Activated T-cell treated with anti-CD3 and anti-CD28 coated beads for 1 hour (primary cell): ENCODE results near the gene CR1.
"Not testable (repeated sequence)": the region's sequence is repeated elsewhere in the genome, so short reads cannot be mapped to it uniquely, and the experiment has no call there.

ENCODE experiments used
- DNase-seq: peaks from one replicate; pipeline ENCODE4 v3.0.0-alpha.2; 2020; ENCODE audit warnings: low read depth

The CR1 gene

GRCh38 chr1:207504438-207504837 is 8.5 kb downstream of the CR1 start:
- no peak for DNase-seq

DNA sequence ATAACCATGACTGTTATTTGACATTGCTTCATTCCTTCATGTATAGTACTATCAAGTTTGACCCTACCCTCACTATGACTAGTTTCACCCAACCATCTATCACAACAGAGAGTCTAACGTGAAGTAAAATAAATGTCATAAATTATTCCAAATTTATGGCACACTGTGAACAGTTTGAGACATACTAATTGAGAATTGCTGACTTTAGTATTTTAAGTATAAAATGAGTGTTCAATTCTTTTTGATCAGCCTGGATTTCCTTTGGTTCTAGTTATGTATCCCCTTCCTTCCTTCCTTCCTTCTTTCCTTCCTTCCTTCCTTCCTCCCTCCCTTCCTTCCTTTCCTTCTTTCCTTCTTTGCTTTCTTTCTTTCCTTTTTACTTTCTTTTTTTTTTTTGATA is 14.5 kb downstream of the CR1 start:
- DNase-seq: no peak

GRCh38 chr1:207514890-207515289 is 18.9 kb downstream of the CR1 start:
- no peak for DNase-seq

DNA sequence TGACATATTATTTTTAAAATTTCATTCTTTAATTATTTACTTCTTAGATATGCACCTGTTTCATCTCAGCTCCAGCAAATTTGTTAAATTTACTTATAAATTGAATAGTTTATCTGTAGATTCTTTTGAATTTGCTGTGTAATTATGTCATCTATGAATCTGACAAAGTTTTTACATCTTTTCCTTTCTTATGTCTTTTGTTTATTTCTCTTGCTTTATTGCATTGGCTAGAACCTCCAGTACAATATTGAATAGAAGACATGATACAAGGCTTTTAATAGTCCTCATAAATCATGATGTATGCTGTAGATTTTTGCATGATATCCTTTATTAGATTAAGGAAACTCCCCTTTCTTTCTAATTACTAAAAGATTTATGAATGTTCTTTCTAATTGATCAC is 20.8 kb downstream of the CR1 start:
- DNase-seq: no peak

DNA sequence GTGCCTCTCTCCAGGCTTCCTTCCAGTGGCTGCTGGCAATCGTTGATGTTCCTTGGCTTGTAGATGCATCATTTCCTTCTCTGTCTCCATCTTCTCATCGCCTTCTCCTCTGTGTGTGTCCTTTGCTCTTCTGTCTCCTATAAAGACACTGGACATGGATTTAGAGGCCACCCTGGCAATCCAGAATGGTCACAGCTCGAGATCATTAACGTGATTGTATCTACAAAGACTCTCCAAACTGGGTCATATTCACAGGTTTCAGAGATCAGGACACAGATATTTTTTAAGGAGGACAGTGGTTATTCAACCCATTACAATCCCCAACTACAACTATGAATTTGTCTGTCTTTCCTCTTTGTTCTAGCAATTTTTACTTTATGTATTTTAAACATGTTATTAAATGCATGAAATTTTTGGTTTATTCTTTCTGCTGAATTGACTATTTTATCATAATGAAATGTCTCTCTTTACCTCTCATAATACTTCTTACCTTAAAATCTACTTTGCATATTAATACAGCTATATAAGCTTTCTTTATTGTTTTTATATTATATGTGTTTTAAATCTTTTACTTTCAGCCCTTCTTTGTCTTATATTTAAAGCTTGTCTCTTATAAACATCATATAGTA is 22.8 kb downstream of the CR1 start:
- no peak for DNase-seq

- no peak for DNase-seq
Observed at GRCh38 chr1:207519505-207520399, 23.8 kb downstream of the CR1 start.

GRCh38 chr1:207520400-207521345 is 24.7 kb downstream of the CR1 start:
- DNase-seq: not testable (repeated sequence)

DNA sequence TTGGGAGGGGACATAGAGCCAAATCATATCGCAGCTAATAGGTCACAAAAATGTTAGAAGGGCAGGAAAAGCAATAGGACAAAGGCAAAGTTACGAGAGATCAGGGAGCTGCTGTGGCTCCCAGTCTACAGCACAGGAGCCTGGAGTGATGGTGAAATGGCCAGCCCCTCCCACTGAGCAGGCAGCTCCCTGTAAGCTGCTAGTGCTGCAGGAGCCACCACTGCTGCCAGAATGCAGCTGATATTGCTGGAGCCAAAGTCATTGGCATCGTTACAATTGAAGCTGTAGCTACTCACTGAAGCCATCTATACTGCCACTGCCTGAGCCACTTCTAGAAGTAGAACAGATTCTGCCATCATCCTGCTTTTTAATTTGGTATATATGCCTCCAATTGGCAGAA is 29.3 kb downstream of the CR1 start:
- DNase-seq: not testable (repeated sequence)

DNA sequence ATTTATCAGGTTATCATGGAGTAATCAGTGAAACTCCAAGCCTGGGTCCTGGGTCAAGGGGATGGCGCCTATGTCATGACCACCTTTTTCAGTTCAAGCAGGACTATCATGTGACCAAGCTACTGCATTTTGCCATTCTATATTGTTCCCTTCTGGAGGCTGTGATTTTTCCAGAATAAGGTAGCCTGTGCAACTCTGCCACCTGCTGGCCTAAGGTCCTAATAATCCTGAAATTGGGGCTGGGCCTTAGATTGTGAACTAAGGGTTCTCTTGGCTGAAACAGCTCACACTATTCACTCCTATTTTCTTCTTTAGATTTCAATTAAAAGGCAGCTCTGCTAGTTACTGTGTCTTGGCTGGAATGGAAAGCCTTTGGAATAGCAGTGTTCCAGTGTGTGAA is 32.4 kb downstream of the CR1 start:
- DNase-seq: not testable (repeated sequence)

DNA sequence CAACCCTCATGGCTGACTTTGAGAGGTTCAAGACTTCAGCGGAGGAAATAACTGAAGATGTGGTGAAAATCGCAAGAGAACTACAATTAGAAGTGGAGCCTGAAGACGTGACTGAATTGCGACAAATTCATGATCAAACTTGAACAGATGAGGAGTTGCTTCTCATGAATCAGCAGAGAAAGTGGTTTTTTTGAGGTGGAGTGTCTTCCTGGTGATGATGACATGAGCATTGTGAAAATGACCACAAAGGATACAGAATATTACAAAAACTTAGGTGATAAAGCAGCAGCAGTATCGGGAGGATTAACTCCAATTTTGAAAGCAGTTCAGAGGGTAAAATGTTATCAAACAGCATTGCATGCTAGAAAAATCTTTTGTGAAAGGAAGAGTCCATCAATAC is 40.3 kb downstream of the CR1 start:
- not testable (repeated sequence) for DNase-seq

GRCh38 chr1:207546677-207547357 is 50.9 kb downstream of the CR1 start:
- not testable (repeated sequence) for DNase-seq

DNA sequence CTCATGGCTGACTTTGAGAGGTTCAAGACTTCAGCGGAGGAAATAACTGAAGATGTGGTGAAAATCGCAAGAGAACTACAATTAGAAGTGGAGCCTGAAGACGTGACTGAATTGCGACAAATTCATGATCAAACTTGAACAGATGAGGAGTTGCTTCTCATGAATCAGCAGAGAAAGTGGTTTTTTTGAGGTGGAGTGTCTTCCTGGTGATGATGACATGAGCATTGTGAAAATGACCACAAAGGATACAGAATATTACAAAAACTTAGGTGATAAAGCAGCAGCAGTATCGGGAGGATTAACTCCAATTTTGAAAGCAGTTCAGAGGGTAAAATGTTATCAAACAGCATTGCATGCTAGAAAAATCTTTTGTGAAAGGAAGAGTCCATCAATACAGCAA is 58.9 kb downstream of the CR1 start:
- DNase-seq: not testable (repeated sequence)

DNA sequence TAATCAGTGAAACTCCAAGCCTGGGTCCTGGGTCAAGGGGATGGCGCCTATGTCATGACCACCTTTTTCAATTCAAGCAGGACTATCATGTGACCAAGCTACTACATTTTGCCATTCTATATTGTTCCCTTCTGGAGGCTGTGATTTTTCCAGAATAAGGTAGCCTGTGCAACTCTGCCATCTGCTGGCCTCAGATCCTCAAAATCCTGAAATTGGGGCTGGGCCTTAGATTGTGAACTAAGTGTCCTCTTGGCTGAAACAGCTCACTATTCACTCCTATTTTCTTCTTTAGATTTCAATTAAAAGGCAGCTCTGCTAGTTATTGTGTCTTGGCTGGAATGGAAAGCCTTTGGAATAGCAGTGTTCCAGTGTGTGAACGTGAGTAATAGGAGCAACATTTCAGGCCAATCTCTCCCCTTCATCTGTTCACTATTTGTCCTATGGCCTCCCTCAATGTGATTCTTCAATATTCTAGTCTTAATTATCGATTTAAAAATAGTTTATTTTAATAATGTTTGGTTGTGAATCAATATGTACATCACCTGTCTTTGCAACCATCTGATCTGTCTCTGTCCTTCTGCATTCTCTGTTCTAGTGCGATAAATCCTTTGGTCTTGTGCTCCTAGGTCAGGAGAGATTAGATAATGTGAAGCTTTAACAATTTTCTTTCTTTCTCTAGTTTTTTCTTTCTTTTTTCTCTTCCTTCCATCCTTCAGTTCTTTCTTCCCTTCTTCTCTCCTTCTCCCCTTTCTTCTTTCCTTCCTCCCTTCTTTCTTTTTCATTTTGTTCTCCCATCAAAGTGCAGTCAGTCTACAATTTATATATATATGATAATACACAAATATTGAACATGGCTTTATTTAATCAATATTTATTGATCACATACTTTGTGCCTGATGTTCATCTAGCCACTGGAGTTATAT is 69.8 kb downstream of the CR1 start:
- DNase-seq: no peak

- not testable (repeated sequence) for DNase-seq
Observed at GRCh38 chr1:207571926-207572325, 76.0 kb downstream of the CR1 start.

DNA sequence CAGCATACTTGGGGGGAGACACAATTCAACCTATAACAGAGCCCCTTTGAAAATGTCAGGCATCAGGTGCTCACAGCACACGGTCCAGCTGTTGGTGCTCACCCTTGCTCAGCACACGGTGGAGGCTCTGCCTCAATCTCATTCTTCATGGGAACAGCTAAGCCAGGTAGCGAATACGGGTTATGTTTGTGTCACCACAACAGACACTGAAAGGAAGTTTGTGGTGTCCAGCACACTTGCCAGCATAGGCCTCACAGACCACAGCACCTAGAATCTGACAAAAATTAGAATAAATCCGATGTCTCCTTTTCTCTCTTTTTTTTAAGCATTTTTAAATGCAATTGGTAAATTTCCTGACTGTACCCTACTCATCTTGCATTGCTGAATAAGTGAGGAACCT is 77.1 kb downstream of the CR1 start:
- DNase-seq: not testable (repeated sequence)

- not testable (repeated sequence) for DNase-seq
Observed at GRCh38 chr1:207575381-207575780, 79.4 kb downstream of the CR1 start.

GRCh38 chr1:207578796-207579435 is 83.0 kb downstream of the CR1 start:
- DNase-seq: no peak

GRCh38 chr1:207579436-207579799 is 83.5 kb downstream of the CR1 start:
- no peak for DNase-seq

DNA sequence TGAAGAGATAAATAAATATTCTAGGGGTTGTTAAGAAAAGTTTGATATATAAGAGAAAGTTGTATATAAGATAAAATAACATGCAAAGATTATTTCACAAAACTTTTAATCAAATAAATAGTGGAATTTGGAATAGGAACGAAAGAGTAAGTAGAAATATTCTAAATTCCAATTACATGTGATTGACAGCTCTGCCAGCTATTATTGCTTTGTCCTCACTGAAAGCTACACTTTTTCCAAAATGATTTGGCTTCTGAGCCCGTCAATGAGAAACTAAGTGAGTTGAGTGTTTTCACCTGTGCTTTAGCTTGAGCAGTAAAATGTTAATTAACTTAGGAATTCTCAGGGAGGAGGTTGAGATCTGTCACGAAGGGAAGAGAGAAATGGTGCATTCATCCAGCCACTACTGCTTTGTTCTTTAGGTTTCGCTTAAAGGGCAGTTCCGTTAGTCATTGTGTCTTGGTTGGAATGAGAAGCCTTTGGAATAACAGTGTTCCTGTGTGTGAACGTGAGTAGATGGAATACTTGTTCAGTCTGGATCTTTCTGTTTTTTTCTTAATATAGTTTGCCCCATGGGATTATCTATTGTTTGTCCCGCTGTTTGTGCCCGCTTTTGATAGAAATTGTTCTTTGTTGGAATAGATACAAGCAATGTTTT is 85.7 kb downstream of the CR1 start:
- DNase-seq: no peak

DNA sequence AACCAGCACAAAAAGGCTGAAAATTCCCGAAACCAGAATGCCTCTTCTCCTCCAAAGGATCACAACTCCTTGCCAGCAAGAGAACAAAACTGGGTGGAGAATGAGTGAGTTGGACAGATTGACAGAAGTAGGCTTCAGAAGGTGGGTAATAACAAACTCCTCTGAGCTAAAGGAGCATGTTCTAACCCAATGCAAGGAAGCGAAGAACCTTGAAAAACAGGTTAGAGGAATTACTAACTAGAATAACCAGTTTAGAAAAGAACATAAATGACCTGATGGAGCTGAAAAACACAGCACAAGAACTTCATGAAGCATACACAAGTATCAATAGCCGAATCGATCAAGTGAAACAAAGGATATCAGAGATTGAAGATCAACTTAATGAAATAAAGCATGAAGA is 93.5 kb downstream of the CR1 start:
- not testable (repeated sequence) for DNase-seq
